Kidney epithelial cell (primary cell): Measurements from ENCODE around the gene USP15. TPM values are rescaled to one million over a fixed set of nuclear protein-coding genes. Genes with fewer than 3 reads are reported as not detected.
"Not testable (repeated sequence)": the region's sequence is repeated elsewhere in the genome, so short reads cannot be mapped to it uniquely, and the experiment has no call there.

Experiments
- DNase-seq: peaks from one replicate; pipeline ENCODE4 v3.0.0-alpha.2; 2010; ENCODE audit warnings: low read depth
- H3K27me3 ChIP-seq: 2 replicates; pipeline ENCODE4 v1.6.0; 2011; ENCODE audit warnings: low read length; ENCODE audit not compliant: control insufficient read depth, insufficient read depth
- H3K36me3 ChIP-seq: 2 replicates; pipeline ENCODE4 v1.5.1; 2011; ENCODE audit warnings: low read length; ENCODE audit not compliant: control insufficient read depth, insufficient read depth
- H3K4me3 ChIP-seq: 2 replicates; pipeline ENCODE4 v1.5.1; 2011; ENCODE audit warnings: low read depth, mild to moderate bottlenecking, control low read depth, low read length
- CTCF ChIP-seq: IDR thresholded peaks from 2 replicates; pipeline ENCODE4 v1.5.1; 2011; ENCODE audit warnings: mild to moderate bottlenecking, moderate library complexity, low read length, control low read depth, inconsistent platforms; ENCODE audit not compliant: insufficient read depth, poor library complexity, severe bottlenecking
- total RNA-seq: library from RNA; depleted of rRNA; stranded (reverse); fragments of >200 nt; gene quantifications from 2 replicates; pipeline ENCODE4 v1.2.3, GENCODE V29; 2015

USP15 gene
- total RNA-seq, 1 donor from 2014 or later, result 37.5 TPM

GRCh38 chr12:62344731-62345556, 84.7 kb downstream of the USP15 start:
- not testable (repeated sequence) for H3K4me3 ChIP-seq, H3K27me3 ChIP-seq, H3K36me3 ChIP-seq, DNase-seq

- TF ChIP-seq CTCF, result no peak
- H3K27me3 ChIP-seq, result no peaks in the 10 kb centered on the region
- no peak for DNase-seq
Measured at GRCh38 chr12:62345667-62346066, 85.5 kb downstream of the USP15 start.

GRCh38 chr12:62346817-62347216, 86.6 kb downstream of the USP15 start:
- H3K36me3 ChIP-seq, result no peaks in the 10 kb centered on the region
- TF ChIP-seq CTCF, result no peak
- DNase-seq, result no peak
- no peaks in the 10 kb centered on the region for H3K27me3 ChIP-seq
- H3K4me3 ChIP-seq, result no peak overlapping the region

More at GRCh38 chr12:62345667-62346066, 85.5 kb downstream of the USP15 start:
- no peak overlapping the region for H3K4me3 ChIP-seq
- no peaks in the 10 kb centered on the region for H3K36me3 ChIP-seq

GRCh38 chr12:62347922-62348650, 87.9 kb downstream of the USP15 start:
- Histone ChIP-seq H3K27me3 (no peaks in the 10 kb centered on the region), H3K36me3 (no peaks in the 10 kb centered on the region), H3K4me3 (no peak overlapping the region)
- no peak for DNase-seq
- no peak for TF ChIP-seq CTCF

- no peak for DNase-seq
- Histone ChIP-seq H3K4me3 (no peak overlapping the region), H3K36me3 (no peaks in the 10 kb centered on the region), H3K27me3 (no peaks in the 10 kb centered on the region)
- no peak for TF ChIP-seq CTCF
Measured at GRCh38 chr12:62350554-62350953, 90.3 kb downstream of the USP15 start.

GRCh38 chr12:62351326-62351725, 91.1 kb downstream of the USP15 start:
- no peak for DNase-seq
- TF ChIP-seq CTCF, result no peak
- H3K4me3 ChIP-seq, result no peak overlapping the region
- no peaks in the 10 kb centered on the region for H3K27me3 ChIP-seq
- H3K36me3 ChIP-seq, result no peaks in the 10 kb centered on the region
